Measurements from ENCODE around the gene POMZP3. TPM values are rescaled to one million over a fixed set of nuclear protein-coding genes. Genes with fewer than 3 reads are reported as not detected.
"Not testable (repeated sequence)": the region's sequence is repeated elsewhere in the genome, so short reads cannot be mapped to it uniquely, and the experiment has no call there.

The POMZP3 gene
- total RNA-seq, 2 experiments from 2014 or later: 14.0 to 15.8 TPM

DNA sequence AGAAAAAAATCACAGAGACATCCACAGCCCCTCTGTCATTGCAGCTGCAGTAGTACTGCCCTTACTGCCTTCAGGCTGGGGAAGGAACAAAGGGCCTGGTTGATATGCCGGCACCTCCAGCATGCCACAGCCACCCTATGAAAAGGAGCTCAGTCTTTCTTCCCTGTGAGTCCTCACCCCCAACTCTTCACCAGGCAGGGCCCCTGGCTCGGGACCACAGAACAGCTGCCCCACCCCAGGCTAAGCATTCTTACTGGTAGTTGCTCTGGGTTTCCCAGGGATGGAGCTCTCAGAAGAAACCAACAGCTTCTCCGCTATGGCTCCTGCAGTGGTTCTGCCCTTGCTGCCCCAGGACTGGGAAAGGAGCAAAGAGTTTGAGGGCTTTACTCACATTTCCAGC, 36.0 kb downstream of the POMZP3 start:
- CTCF ChIA-PET, POLR2A ChIA-PET: not testable (repeated sequence)

- CTCF ChIA-PET, POLR2A ChIA-PET: not testable (repeated sequence)
Observed at GRCh38 chr7:76588586-76588985, 38.5 kb downstream of the POMZP3 start.

GRCh38 chr7:76586585-76587315, 40.3 kb downstream of the POMZP3 start:
- POLR2A ChIA-PET: interaction anchor here (0.6 kb wide), 1 partner anchor 288 kb away, joined by 3 read pairs; no protein-coding TSS in a partner anchor
- CTCF ChIA-PET: not testable (repeated sequence)

- CTCF ChIA-PET, POLR2A ChIA-PET: not testable (repeated sequence)
Observed at GRCh38 chr7:76583636-76584281, 43.3 kb downstream of the POMZP3 start.

DNA sequence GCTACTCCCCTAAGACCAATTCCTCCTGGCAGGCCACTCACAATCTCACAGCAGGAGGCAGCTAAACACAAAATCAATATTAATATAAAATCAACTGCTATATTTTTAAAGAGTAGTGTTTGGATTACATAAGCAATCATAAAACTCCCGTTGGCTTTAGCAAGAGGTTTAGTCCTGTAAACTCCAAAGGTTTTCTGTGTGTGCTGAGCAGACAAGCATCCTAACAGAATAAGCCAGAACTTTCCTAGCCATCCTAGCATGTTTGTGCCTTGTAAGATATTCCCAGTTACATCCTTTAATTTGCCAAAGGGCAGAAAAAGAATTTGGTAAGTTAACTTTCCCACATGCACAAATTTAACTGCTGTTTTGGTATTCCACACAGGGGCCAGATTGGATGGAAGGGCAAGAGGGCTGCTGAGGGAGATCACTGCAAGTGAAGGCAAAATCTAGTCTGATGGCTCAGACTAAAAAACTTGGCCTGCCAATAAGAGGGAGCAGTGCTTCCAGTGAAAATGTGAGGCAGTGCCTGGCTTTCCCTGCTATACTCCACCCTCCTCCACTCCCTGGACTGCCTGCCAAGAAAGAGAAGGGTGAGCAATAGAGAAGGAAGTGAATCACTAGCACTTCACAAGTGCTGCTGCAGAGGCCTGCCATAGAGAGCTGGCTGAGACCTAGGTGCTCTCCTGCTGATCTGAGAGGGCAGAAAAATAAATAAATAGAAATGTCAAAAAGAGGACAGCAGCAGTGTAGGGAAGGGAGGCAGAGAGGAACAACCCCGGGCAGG, 44.0 kb downstream of the POMZP3 start:
- POLR2A ChIA-PET, CTCF ChIA-PET: not testable (repeated sequence)

- CTCF ChIA-PET, POLR2A ChIA-PET: not testable (repeated sequence)
Observed at GRCh38 chr7:76575919-76576655, 51.0 kb downstream of the POMZP3 start.

- CTCF ChIA-PET, POLR2A ChIA-PET: not testable (repeated sequence)
Observed at GRCh38 chr7:76575431-76575830, 51.6 kb downstream of the POMZP3 start.

- CTCF ChIA-PET, POLR2A ChIA-PET: not testable (repeated sequence)
Observed at GRCh38 chr7:76572296-76572695, 54.8 kb downstream of the POMZP3 start.

- POLR2A ChIA-PET, CTCF ChIA-PET: not testable (repeated sequence)
Observed at GRCh38 chr7:76570324-76570775, 56.7 kb downstream of the POMZP3 start.

DNA sequence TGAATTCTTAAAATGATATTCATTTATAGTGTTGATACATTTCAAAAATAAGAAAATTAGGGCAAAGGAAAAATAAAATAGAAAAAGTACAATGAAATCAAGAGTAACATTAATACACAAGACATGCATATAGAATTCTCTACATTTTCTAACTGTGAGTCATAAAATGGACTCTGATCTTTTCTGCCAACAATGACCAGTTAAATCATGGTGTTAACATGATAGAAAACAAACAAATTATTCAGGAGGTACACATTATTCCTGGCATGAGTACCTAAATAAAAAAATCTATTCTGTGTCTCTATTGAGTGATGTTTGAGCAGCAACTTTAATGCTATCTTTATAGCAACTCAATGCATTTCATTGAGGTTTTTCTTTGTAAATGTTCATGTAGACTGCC, 58.3 kb downstream of the POMZP3 start:
- POLR2A ChIA-PET, CTCF ChIA-PET: not testable (repeated sequence)

GRCh38 chr7:76567753-76568152, 59.3 kb downstream of the POMZP3 start:
- POLR2A ChIA-PET, CTCF ChIA-PET: not testable (repeated sequence)

DNA sequence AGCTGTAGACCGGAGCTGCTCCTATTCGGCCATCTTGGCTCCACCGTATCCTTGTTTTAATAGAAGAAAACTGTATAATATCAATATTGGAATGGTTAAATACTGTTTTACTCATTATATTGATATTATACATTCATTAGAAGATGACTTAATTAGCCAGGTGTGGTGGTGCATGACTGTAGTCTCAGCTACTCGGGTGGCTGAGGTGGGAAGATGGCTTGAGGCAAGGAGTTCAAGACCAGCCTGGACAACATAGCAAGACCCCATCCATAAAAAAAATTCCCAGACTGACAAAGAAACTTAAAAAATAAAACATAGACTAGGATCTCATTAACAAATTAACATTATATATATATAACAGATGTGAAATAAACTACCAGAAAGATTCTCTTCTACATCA, 59.8 kb downstream of the POMZP3 start:
- POLR2A ChIA-PET, CTCF ChIA-PET: not testable (repeated sequence)

DNA sequence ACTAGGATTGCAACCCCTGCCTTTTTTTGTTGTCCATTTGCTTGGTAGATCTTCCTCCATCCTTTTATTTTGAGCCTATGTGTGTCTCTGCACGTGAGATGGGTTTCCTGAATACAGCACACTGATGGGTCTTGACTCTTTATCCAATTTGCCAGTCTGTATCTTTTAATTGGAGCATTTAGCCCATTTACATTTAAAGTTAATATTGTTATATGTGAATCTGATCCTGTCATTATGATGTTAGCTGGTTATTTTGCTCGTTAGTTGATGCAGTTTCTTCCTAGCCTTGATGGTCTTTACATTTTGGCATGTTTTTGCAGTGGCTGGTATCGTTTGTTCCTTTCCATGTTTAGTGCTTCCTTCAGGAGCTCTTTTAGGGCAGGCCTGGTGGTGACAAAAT, 62.1 kb downstream of the POMZP3 start:
- CTCF ChIA-PET, POLR2A ChIA-PET: not testable (repeated sequence)

GRCh38 chr7:76561342-76561741, 65.7 kb downstream of the POMZP3 start:
- CTCF ChIA-PET, POLR2A ChIA-PET: not testable (repeated sequence)

- CTCF ChIA-PET, POLR2A ChIA-PET: not testable (repeated sequence)
Observed at GRCh38 chr7:76560157-76560556, 66.9 kb downstream of the POMZP3 start.

Other genes with a start within 250 kb of the POMZP3 start
- under 1 TPM; 0.40 to 0.63 TPM for gene SSC4D, start 217.6 kb downstream of the POMZP3 start, total RNA-seq
- 1 to 10 TPM; 1.5 to 1.6 TPM for gene ZP3, start 202.3 kb downstream of the POMZP3 start, total RNA-seq
- 10 to 100 TPM; 17.1 to 21.9 TPM for gene DTX2, start 165.6 kb downstream of the POMZP3 start, total RNA-seq
- gene UPK3B, start 116.7 kb downstream of the POMZP3 start, total RNA-seq: under 1 TPM in 1 of 2 experiments, not detected in 1; 0.65 TPM
- gene SPDYE16, start 84.0 kb downstream of the POMZP3 start, total RNA-seq: under 1 TPM in 1 of 2 experiments, not detected in 1; 0.30 TPM